GM23338 (cell line): ENCODE measurements around the gene CDX1. TPM values are rescaled to one million over a fixed set of nuclear protein-coding genes. Genes with fewer than 3 reads are reported as not detected.

Source experiments
- ATAC-seq: fragments of 200-7000 bp; cut with Tn5 transposase; 3 replicates; pipeline ENCODE4 v1.9.1; 2020
- DNase-seq: peaks from one replicate; pipeline ENCODE4 v3.0.0-alpha.2; 2015; ENCODE audit warnings: low spot score
- H2AFZ ChIP-seq: fragments of 200-600 bp; sonication (generic); 2 replicates; pipeline ENCODE4 v1.8.0; 2016; ENCODE audit warnings: antibody characterized with exemption, mild to moderate bottlenecking, moderate library complexity
- H3F3A ChIP-seq: fragments of 200-600 bp; sonication (generic); replicated peaks from 2 replicates; pipeline ENCODE4 v1.8.0; 2017; ENCODE audit warnings: antibody characterized with exemption, mixed run types, low read depth
- H3K27ac ChIP-seq: fragments of 200-600 bp; sonication (generic); 2 replicates; pipeline ENCODE4 v1.6.1; 2016; ENCODE audit warnings: low read depth
- H3K27me3 ChIP-seq: fragments of 200-600 bp; sonication (generic); 2 replicates; pipeline ENCODE4 v1.8.0; 2016; ENCODE audit warnings: mild to moderate bottlenecking, mixed run types, moderate library complexity; ENCODE audit not compliant: insufficient read depth
- H3K36me3 ChIP-seq: fragments of 200-600 bp; sonication (generic); 2 replicates; pipeline ENCODE4 v1.8.0; 2016; ENCODE audit warnings: mild to moderate bottlenecking; ENCODE audit not compliant: insufficient read depth
- H3K4me1 ChIP-seq: fragments of 200-600 bp; sonication (generic); 2 replicates; pipeline ENCODE4 v1.8.0; 2016; ENCODE audit warnings: mild to moderate bottlenecking, moderate library complexity; ENCODE audit not compliant: insufficient read depth
- H3K4me2 ChIP-seq: fragments of 200-600 bp; sonication (generic); 2 replicates; pipeline ENCODE4 v1.7.1; 2017; ENCODE audit warnings: mixed run types
- H3K4me3 ChIP-seq: fragments of 200-600 bp; sonication (generic); 2 replicates; pipeline ENCODE4 v1.6.1; 2016; ENCODE audit warnings: mixed run types
- H3K79me2 ChIP-seq: fragments of 200-600 bp; sonication (generic); replicated peaks from 2 replicates; pipeline ENCODE4 v1.8.0; 2017; ENCODE audit warnings: mild to moderate bottlenecking; ENCODE audit not compliant: insufficient read depth
- H3K9me2 ChIP-seq: fragments of 200-600 bp; sonication (generic); 2 replicates; pipeline ENCODE4 v1.8.0; 2017; ENCODE audit not compliant: insufficient read depth
- H4K20me1 ChIP-seq: fragments of 200-600 bp; sonication (generic); replicated peaks from 2 replicates; pipeline ENCODE4 v1.8.0; 2017; ENCODE audit warnings: mild to moderate bottlenecking; ENCODE audit not compliant: insufficient read depth
- H3K27ac Mint-ChIP-seq: 2 replicates; pipeline ENCODE4 v1.8.0; 2020; ENCODE audit warnings: inconsistent platforms, mild to moderate bottlenecking, moderate library complexity, mixed read lengths
- H3K27me3 Mint-ChIP-seq: 3 replicates; pipeline ENCODE4 v1.8.0; 2022; ENCODE audit warnings: low read depth, mild to moderate bottlenecking, moderate library complexity, mixed read lengths, inconsistent platforms; ENCODE audit not compliant: insufficient read depth, poor library complexity
- H3K36me3 Mint-ChIP-seq: 3 replicates; pipeline ENCODE4 v1.8.0; 2021; ENCODE audit warnings: low read depth, mild to moderate bottlenecking, inconsistent platforms, moderate library complexity, mixed read lengths
- H3K4me1 Mint-ChIP-seq: 3 replicates; pipeline ENCODE4 v1.8.0; 2020; ENCODE audit warnings: mild to moderate bottlenecking, inconsistent platforms, mixed read lengths
- H3K4me3 Mint-ChIP-seq: 3 replicates; pipeline ENCODE4 v1.8.0; 2021; ENCODE audit warnings: moderate library complexity, mild to moderate bottlenecking, inconsistent platforms, mixed read lengths
- H3K9me3 Mint-ChIP-seq: 3 replicates; pipeline ENCODE4 v1.8.0; 2020; ENCODE audit warnings: moderate library complexity, mild to moderate bottlenecking, inconsistent platforms, mixed read lengths
- NANOG ChIP-seq: IDR thresholded peaks from 2 replicates; pipeline ENCODE4 v1.6.1; 2016; ENCODE audit warnings: antibody characterized with exemption, borderline replicate concordance
- POLR2AphosphoS5 ChIP-seq: IDR thresholded peaks from 2 replicates; pipeline ENCODE4 v1.6.1; 2016; ENCODE audit warnings: antibody characterized with exemption, low read depth
- ZNF114 ChIP-seq: fragments of 250-450 bp; sonication (Bioruptor Pico); IDR thresholded peaks from 2 replicates; pipeline ENCODE4 v1.5.0; 2020; ENCODE audit warnings: mild to moderate bottlenecking, moderate library complexity
- ZNF462 ChIP-seq: fragments of 250-450 bp; sonication (Bioruptor Pico); IDR thresholded peaks from 2 replicates; pipeline ENCODE4 v1.5.0; 2020; ENCODE audit warnings: mild to moderate bottlenecking, moderate library complexity
- polyA plus RNA-seq: library from polyadenylated mRNA; unstranded; fragments of >200 nt; fragmentation: Nextera tagmentation; extraction: Ambion mirVana; gene quantifications from 2 replicates; pipeline ENCODE4 v1.2.1, GENCODE V29; 2016
- total RNA-seq: library from RNA; depleted of rRNA; stranded (reverse); fragments of >200 nt; shearing (Covaris generic); gene quantifications from 2 replicates; pipeline ENCODE4 v1.2.3, GENCODE V29; 2014

The CDX1 gene
- total and polyA plus RNA-seq, 2 experiments from 2014 or later: not detected

- H3K36me3 Mint-ChIP-seq: no peaks in the 10 kb centered on the region
Measured at GRCh38 chr5:150174285-150174684, 7.7 kb downstream of the CDX1 start.

More at GRCh38 chr5:150174285-150174684, 7.7 kb downstream of the CDX1 start:
- Histone ChIP-seq H3K79me2 (no peaks in the 10 kb centered on the region), H3F3A (no peaks in the 10 kb centered on the region), H3K27ac (no peak overlapping the region), H3K4me3 (no peak overlapping the region), H3K4me1 (no peaks in the 10 kb centered on the region), H3K9me2 (no peaks in the 10 kb centered on the region), H3K4me2 (no peak overlapping the region), H3K27me3 (peaks cover 20% of the 10 kb centered on the region), H2AFZ (no peak overlapping the region), H3K36me3 (no peaks in the 10 kb centered on the region), H4K20me1 (no peaks in the 10 kb centered on the region)
- peaks cover 4% of the 10 kb centered on the region; the same call in 1 of the 3 replicates for H3K9me3 Mint-ChIP-seq
- peaks cover 37% of the 10 kb centered on the region for H3K27me3 Mint-ChIP-seq
- no peak overlapping the region for H3K27ac Mint-ChIP-seq
- no peak overlapping the region for H3K4me3 Mint-ChIP-seq
- DNase-seq (no peak), ATAC-seq (no peak)
- H3K4me1 Mint-ChIP-seq: peaks cover 7% of the 10 kb centered on the region; the same call in 2 of the 3 replicates
- TF ChIP-seq ZNF462: no peak
- no peak for TF ChIP-seq NANOG
- no peak for TF ChIP-seq POLR2AphosphoS5
- no peak for TF ChIP-seq ZNF114 (CRISPR knock-in tag)
